Astrocyte (in vitro differentiated cells and primary cell): ENCODE data around the gene ZNF385D.

Experiments
- CTCF ChIP-seq: IDR thresholded peaks from 2 replicates; pipeline ENCODE4 v1.5.1; 2011; ENCODE audit warnings: low read depth, mild to moderate bottlenecking, inconsistent platforms, low read length, moderate library complexity; ENCODE audit not compliant: insufficient read depth
- EZH2 ChIP-seq: IDR thresholded peaks from 2 replicates; pipeline ENCODE4 v1.6.1; 2012; ENCODE audit warnings: mild to moderate bottlenecking, low read length, inconsistent platforms; ENCODE audit not compliant: insufficient read depth

DNA sequence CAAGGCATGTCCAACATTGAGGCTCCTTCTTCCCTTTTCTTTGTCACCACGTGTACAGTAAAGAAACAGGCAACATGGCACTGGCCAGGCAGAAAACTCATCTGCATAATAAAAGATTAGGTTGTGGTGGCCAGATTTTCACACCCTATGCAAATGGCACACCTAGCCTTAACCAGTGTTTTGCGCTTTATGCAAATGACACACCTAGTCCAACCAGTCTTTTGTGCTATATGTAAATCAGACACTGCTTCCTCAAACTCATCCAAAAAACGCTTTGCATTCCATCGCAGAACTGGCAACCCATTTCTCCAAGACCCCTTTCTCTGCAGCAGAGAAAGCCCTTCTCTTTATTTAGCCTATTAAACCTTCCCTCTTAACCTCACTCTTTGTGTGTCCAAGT is 109.1 kb downstream of the ZNF385D start:
- TF ChIP-seq CTCF, result no peak
- no peak for TF ChIP-seq EZH2
